Nephron progenitor cell (in vitro differentiated cells): ENCODE data around the gene EIF4A3.
A peak's percentile ranks its signal among the peaks of the same experiment; 100 is the strongest.

Experiments used
- DNase-seq: peaks from one replicate; pipeline ENCODE4 v3.0.0; 2021
- H3K27ac Mint-ChIP-seq: 2 replicates; pipeline ENCODE4 v1.8.0; 2021; ENCODE audit warnings: mild to moderate bottlenecking, moderate library complexity, mixed read lengths
- H3K27me3 Mint-ChIP-seq: 2 replicates; pipeline ENCODE4 v1.8.0; 2021; ENCODE audit warnings: mild to moderate bottlenecking, low read depth, mixed read lengths; ENCODE audit not compliant: poor library complexity
- H3K36me3 Mint-ChIP-seq: 2 replicates; pipeline ENCODE4 v1.8.0; 2021; ENCODE audit warnings: low read depth, mixed read lengths
- H3K4me1 Mint-ChIP-seq: 2 replicates; pipeline ENCODE4 v1.8.0; 2021; ENCODE audit warnings: mixed read lengths
- H3K4me3 Mint-ChIP-seq: 2 replicates; pipeline ENCODE4 v1.8.0; 2021; ENCODE audit warnings: mild to moderate bottlenecking, moderate library complexity, mixed read lengths
- H3K9me3 Mint-ChIP-seq: 2 replicates; pipeline ENCODE4 v1.8.0; 2021; ENCODE audit warnings: mild to moderate bottlenecking, moderate library complexity, mixed read lengths
- CTCF ChIP-seq: fragments of 200-600 bp; sonication (generic); IDR thresholded peaks from 2 replicates; pipeline ENCODE4 v1.5.0; 2021; ENCODE audit warnings: antibody characterized with exemption

EIF4A3 gene

DNA sequence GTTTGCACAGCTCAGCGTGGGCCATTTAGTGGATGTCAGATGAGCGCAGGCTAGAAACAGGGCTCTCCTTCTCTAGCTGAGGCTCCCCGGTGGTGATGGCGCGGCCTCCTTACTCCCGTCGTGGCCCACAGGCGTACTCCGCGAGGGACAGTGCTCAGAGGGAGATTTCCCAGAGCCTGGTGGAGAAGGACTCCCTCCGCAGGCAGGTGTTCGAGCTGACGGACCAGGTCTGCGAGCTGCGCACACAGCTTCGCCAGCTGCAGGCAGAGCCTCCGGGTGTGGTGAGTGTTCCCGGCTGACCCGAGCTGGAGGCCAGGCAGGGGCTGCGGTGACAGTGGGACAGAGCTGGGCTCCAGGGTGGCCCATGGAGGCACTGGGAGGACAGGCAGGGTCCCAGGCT is 44.3 kb upstream of the EIF4A3 start:
- no peak for DNase-seq

DNA sequence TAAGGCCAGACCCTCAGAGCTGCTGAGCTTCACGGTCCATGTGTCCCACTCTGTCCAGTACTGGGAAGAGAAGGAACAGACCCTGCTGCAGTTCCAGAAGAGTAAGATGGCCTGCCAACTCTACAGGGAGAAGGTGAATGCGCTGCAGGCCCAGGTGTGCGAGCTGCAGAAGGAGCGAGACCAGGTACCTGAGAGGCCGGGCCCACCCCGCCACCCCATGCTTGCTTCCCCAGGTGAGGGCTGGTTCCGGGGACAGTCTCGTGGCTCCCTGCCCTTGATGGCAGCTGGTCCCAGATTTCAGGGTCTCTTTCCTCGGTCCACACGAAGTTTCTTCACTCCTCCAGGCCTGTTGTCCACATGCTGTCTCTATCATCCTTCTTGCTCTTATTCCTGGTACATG is 43.8 kb upstream of the EIF4A3 start:
- no peak for DNase-seq
- Mint-ChIP-seq H3K4me3 (no peak overlapping the region), H3K27ac (no peak overlapping the region), H3K9me3 (no peaks in the 10 kb centered on the region), H3K27me3 (peaks cover 5% of the 10 kb centered on the region), H3K36me3 (no peaks in the 10 kb centered on the region), H3K4me1 (peaks cover 56% of the 10 kb centered on the region)
- no peak for TF ChIP-seq CTCF

More for the DNA sequence above, 44.3 kb upstream of the EIF4A3 start:
- H3K9me3 Mint-ChIP-seq: no peaks in the 10 kb centered on the region
- H3K27ac Mint-ChIP-seq: no peak overlapping the region
- H3K36me3 Mint-ChIP-seq: no peaks in the 10 kb centered on the region
- H3K4me1 Mint-ChIP-seq: peaks cover 55% of the 10 kb centered on the region
- no peak for TF ChIP-seq CTCF
- H3K27me3 Mint-ChIP-seq: peaks cover 5% of the 10 kb centered on the region
- H3K4me3 Mint-ChIP-seq: no peak overlapping the region

DNA sequence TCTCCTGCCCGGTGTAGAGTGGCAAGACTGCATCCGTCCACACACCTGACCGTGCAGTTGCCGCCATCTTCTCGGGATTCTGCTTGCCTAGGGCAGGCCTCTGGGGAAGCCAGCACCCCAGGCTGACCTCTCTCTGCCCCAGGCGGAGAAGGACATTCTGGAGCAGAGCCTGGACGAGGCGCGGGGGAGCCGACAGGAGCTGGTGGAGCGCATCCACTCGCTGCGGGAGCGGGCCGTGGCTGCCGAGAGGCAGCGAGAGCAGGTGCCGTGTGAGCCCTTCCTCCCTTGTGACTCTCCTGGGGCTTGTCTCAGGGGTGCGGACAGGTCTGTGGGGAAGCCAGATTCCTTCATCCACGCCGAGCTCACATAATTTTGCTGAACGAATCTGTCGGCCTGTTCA is 42.7 kb upstream of the EIF4A3 start:
- H3K9me3 Mint-ChIP-seq: no peaks in the 10 kb centered on the region
- no peak overlapping the region for H3K4me3 Mint-ChIP-seq

GRCh38 chr17:80187515-80187941 is 40.6 kb upstream of the EIF4A3 start:
- Mint-ChIP-seq H3K36me3 (no peaks in the 10 kb centered on the region), H3K4me1 (peaks cover 62% of the 10 kb centered on the region), H3K27ac (no peak overlapping the region), H3K27me3 (peaks cover 5% of the 10 kb centered on the region), H3K9me3 (no peaks in the 10 kb centered on the region), H3K4me3 (no peak overlapping the region)
- no peak for TF ChIP-seq CTCF
- no peak for DNase-seq

More for the DNA sequence above, 42.7 kb upstream of the EIF4A3 start:
- Mint-ChIP-seq H3K27ac (peak overlapping the region; percentile 36), H3K4me1 (peaks cover 57% of the 10 kb centered on the region), H3K36me3 (no peaks in the 10 kb centered on the region), H3K27me3 (peaks cover 5% of the 10 kb centered on the region)
- peak; percentile 48 for DNase-seq
- TF ChIP-seq CTCF: no peak

GRCh38 chr17:80187090-80187489 is 40.2 kb upstream of the EIF4A3 start:
- no peak overlapping the region for H3K4me3 Mint-ChIP-seq
- no peak overlapping the region for H3K27ac Mint-ChIP-seq
- H3K4me1 Mint-ChIP-seq: peaks cover 60% of the 10 kb centered on the region
- no peaks in the 10 kb centered on the region for H3K36me3 Mint-ChIP-seq
- H3K27me3 Mint-ChIP-seq: peaks cover 5% of the 10 kb centered on the region
- no peak for DNase-seq
- no peaks in the 10 kb centered on the region for H3K9me3 Mint-ChIP-seq
- no peak for TF ChIP-seq CTCF

DNA sequence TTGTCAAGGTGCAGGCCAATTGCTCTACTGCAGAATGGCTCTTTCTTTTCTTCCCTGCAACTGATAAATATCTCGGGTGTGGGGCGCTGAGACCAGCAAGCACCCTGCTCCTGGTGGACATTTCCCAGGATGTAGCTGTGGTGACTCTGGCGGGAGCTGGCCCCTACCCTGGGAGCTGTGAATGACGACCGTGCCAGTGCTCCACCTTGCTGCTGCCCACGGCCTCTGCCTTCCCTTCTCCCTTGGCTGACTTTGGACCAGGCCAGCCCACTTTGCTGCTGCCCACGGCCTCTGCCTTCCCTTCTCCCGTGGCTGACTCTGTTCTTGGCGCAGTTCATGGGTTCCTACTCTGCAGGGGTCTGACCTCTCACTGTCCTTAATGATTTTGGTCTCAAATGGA is 39.0 kb upstream of the EIF4A3 start:
- H3K4me1 Mint-ChIP-seq: peaks cover 54% of the 10 kb centered on the region
- TF ChIP-seq CTCF: no peak
- no peaks in the 10 kb centered on the region for H3K36me3 Mint-ChIP-seq
- no peak overlapping the region for H3K27ac Mint-ChIP-seq
- H3K27me3 Mint-ChIP-seq: peaks cover 5% of the 10 kb centered on the region
- H3K9me3 Mint-ChIP-seq: no peaks in the 10 kb centered on the region
- no peak overlapping the region for H3K4me3 Mint-ChIP-seq
- DNase-seq: no peak
